Activated T-cell treated with anti-CD3 and anti-CD28 coated beads for 1 hour (primary cell): Measurements from ENCODE around the gene TSPAN13.

Source experiments
- DNase-seq: peaks from one replicate; pipeline ENCODE4 v3.0.0-alpha.2; 2020; ENCODE audit warnings: low read depth

TSPAN13 gene

GRCh38 chr7:16753102-16753931, at the start of gene TSPAN13:
Gene TSPAN13, plus strand, starts transcription at chr7:16753755. Its CDS starts 213 bp downstream, at chr7:16753968.
- no peak for DNase-seq

GRCh38 chr7:16708511-16708910, 45.0 kb upstream of the TSPAN13 start:
- no peak for DNase-seq

GRCh38 chr7:16708980-16709379, 44.6 kb upstream of the TSPAN13 start:
- no peak for DNase-seq

- no peak for DNase-seq
Observed at GRCh38 chr7:16710651-16711050, 42.9 kb upstream of the TSPAN13 start.

- no peak for DNase-seq
Observed at GRCh38 chr7:16711730-16712129, 41.8 kb upstream of the TSPAN13 start.

- no peak for DNase-seq
Observed at GRCh38 chr7:16712916-16713315, 40.6 kb upstream of the TSPAN13 start.

GRCh38 chr7:16715928-16716327, 37.6 kb upstream of the TSPAN13 start:
- DNase-seq: no peak

- DNase-seq: no peak
Observed at GRCh38 chr7:16718111-16718656, 35.4 kb upstream of the TSPAN13 start.

GRCh38 chr7:16719699-16720098, 33.9 kb upstream of the TSPAN13 start:
- DNase-seq: no peak

GRCh38 chr7:16721541-16721940, 32.0 kb upstream of the TSPAN13 start:
- DNase-seq: no peak

GRCh38 chr7:16724344-16724743, 29.2 kb upstream of the TSPAN13 start:
- no peak for DNase-seq

- no peak for DNase-seq
Observed at GRCh38 chr7:16726189-16726588, 27.4 kb upstream of the TSPAN13 start.

GRCh38 chr7:16727736-16728135, 25.8 kb upstream of the TSPAN13 start:
- no peak for DNase-seq

GRCh38 chr7:16728811-16729210, 24.7 kb upstream of the TSPAN13 start:
- DNase-seq: no peak

GRCh38 chr7:16729541-16729940, 24.0 kb upstream of the TSPAN13 start:
- no peak for DNase-seq

GRCh38 chr7:16730937-16731336, 22.6 kb upstream of the TSPAN13 start:
- no peak for DNase-seq

- DNase-seq: no peak
Observed at GRCh38 chr7:16732828-16733227, 20.7 kb upstream of the TSPAN13 start.

- no peak for DNase-seq
Observed at GRCh38 chr7:16734148-16734726, 19.3 kb upstream of the TSPAN13 start.

- DNase-seq: no peak
Observed at GRCh38 chr7:16735020-16735419, 18.5 kb upstream of the TSPAN13 start.

- no peak for DNase-seq
Observed at GRCh38 chr7:16738011-16738688, 15.4 kb upstream of the TSPAN13 start.

GRCh38 chr7:16739863-16740622, 13.5 kb upstream of the TSPAN13 start:
- no peak for DNase-seq

GRCh38 chr7:16740623-16740953, 13.0 kb upstream of the TSPAN13 start:
- DNase-seq: no peak
